Mesendoderm (in vitro differentiated cells): Measurements from ENCODE around the gene PRDM16.

Experiments
- DNase-seq: peaks from one replicate; pipeline ENCODE4 v3.0.0; 2013
- H2AK5ac ChIP-seq: 2 replicates; pipeline ENCODE4 v1.6.1; 2013; ENCODE audit warnings: low read length, inconsistent platforms
- H2BK120ac ChIP-seq: 2 replicates; pipeline ENCODE4 v1.6.1; 2013; ENCODE audit warnings: low read depth, mild to moderate bottlenecking, low read length, moderate library complexity, mixed read lengths
- H2BK15ac ChIP-seq: replicated peaks from 2 replicates; pipeline ENCODE4 v1.6.1; 2013; ENCODE audit warnings: low read depth, mild to moderate bottlenecking, moderate library complexity
- H2BK5ac ChIP-seq: 2 replicates; pipeline ENCODE4 v1.6.1; 2013; ENCODE audit warnings: low read length, inconsistent platforms
- H3K18ac ChIP-seq: 2 replicates; pipeline ENCODE4 v1.6.1; 2013; ENCODE audit warnings: mild to moderate bottlenecking, low read length, mixed read lengths
- H3K23ac ChIP-seq: one replicate; pipeline ENCODE4 v1.6.1; 2013; ENCODE audit warnings: low read length
- H3K27ac ChIP-seq: 2 replicates; pipeline ENCODE4 v1.5.1; 2013; ENCODE audit warnings: low read depth, mild to moderate bottlenecking, inconsistent platforms, low read length, moderate library complexity
- H3K27me3 ChIP-seq: 2 replicates; pipeline ENCODE4 v1.6.1; 2013; ENCODE audit warnings: low read length, control low read depth, mild to moderate bottlenecking, inconsistent platforms; ENCODE audit not compliant: insufficient read depth, poor library complexity
- H3K36me3 ChIP-seq: 2 replicates; pipeline ENCODE4 v1.6.1; 2013; ENCODE audit warnings: low read length, inconsistent platforms; ENCODE audit not compliant: control insufficient read depth, insufficient read depth
- H3K4ac ChIP-seq: one replicate; pipeline ENCODE4 v1.6.1; 2013; ENCODE audit warnings: low read depth, mild to moderate bottlenecking, low read length, moderate library complexity
- H3K4me1 ChIP-seq: 2 replicates; pipeline ENCODE4 v1.6.1; 2013; ENCODE audit warnings: low read depth, low read length, inconsistent platforms; ENCODE audit not compliant: control insufficient read depth
- H3K4me2 ChIP-seq: 2 replicates; pipeline ENCODE4 v1.6.1; 2013; ENCODE audit warnings: low read length
- H3K4me3 ChIP-seq: 2 replicates; pipeline ENCODE4 v1.5.1; 2013; ENCODE audit warnings: mild to moderate bottlenecking, low read length
- H3K56ac ChIP-seq: one replicate; pipeline ENCODE4 v1.6.1; 2013; ENCODE audit warnings: low read length
- H3K79me1 ChIP-seq: 2 replicates; pipeline ENCODE4 v1.6.1; 2013; ENCODE audit warnings: low read length, inconsistent platforms
- H3K79me2 ChIP-seq: 2 replicates; pipeline ENCODE4 v1.6.1; 2013; ENCODE audit warnings: mild to moderate bottlenecking, low read length; ENCODE audit not compliant: control insufficient read depth, insufficient read depth
- H3K9ac ChIP-seq: 2 replicates; pipeline ENCODE4 v1.6.1; 2013; ENCODE audit warnings: low read length, inconsistent platforms
- H4K5ac ChIP-seq: one replicate; pipeline ENCODE4 v1.6.1; 2013; ENCODE audit warnings: low read length
- H4K8ac ChIP-seq: one replicate; pipeline ENCODE4 v1.6.1; 2013; ENCODE audit warnings: low read depth, mild to moderate bottlenecking, control low read depth, low read length, moderate library complexity
- WGBS: extraction: QIAGEN DNeasy Blood & Tissue Kit; methylation state at CpG from one replicate; pipeline ENCODE4 v1.1.7; 2013; ENCODE audit warnings: low lambda C conversion rate, missing lambda C conversion rate; ENCODE audit not compliant: insufficient coverage; ENCODE audit errors: extremely low coverage; 5-methylcytosine and 5-hydroxymethylcytosine counted together

PRDM16 gene

DNA sequence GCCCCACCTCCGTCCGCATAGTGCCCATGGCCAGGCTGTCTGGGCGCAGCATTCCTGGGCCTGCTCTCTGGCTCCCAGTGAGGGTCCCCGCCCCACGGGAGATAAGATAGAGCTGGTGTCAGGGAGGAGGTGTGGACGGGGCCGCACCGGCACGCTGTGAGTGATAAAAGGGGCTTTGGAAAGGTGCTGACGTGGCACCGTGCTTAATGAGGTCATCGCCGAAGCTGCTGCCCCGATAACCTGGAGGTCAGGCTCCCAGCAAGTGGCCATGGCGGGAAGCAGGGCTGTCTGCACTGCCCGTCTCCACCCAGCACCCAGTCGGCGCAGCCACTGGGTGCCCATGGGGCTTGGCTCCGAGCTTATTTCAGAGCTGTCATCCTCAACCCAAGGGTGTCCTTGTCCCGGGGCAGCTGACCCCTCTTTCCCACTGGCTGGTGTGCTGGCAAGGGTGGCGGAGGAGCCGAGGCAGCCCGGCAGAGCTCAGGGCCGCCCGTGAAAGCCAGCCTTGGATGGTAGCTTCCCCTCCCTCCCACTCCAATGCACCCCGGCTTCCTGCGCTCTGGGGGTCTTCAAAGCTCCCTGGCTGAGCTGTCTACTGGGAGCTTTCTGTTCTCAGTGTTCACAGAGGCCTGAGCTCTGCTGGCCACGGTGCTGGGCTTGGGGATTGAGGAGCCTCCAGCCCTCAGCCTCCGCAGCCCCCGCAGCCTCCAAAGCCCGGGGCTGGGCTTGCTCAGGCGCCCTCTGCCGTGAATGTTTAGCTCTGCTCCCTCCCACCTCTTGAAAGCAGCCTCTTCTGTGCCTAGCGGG lies 280.4 kb downstream of the PRDM16 start:
- Histone ChIP-seq H4K8ac (no peak overlapping the region), H3K56ac (no peak overlapping the region), H3K4me3 (no peak overlapping the region), H2BK120ac (no peak overlapping the region), H2AK5ac (no peak overlapping the region), H3K9ac (no peak overlapping the region), H3K23ac (no peak overlapping the region), H3K4me2 (no peak overlapping the region), H4K5ac (no peak overlapping the region), H2BK15ac (no peak overlapping the region), H3K4me1 (peaks cover 5% of the 10 kb centered on the region), H3K27ac (no peak overlapping the region), H3K36me3 (no peaks in the 10 kb centered on the region), H3K79me2 (no peaks in the 10 kb centered on the region), H3K4ac (no peak overlapping the region), H3K79me1 (no peaks in the 10 kb centered on the region), H2BK5ac (no peak overlapping the region), H3K27me3 (no peaks in the 10 kb centered on the region), H3K18ac (no peak overlapping the region)
- peak; percentile 63 for DNase-seq
- WGBS = no CpG with 5 or more reads among the region's 34 CpGs

DNA sequence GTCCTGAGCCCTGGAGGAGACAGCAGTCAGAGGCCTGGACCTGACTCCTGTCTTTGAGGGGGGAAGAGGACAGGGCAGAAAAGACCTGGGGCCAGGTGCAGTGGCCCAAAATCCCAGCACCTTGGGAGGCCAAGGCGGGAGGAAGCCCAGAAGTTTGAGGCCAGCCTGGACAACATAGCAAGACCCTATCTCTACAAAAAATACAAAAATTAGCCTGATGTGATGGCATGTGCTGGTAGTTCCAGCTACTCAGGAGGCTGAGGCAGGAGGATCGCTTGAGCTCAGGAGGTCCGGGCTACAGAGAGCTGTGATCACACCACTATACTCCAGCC lies 280.9 kb downstream of the PRDM16 start:
- H3K79me1 ChIP-seq = no peaks in the 10 kb centered on the region
- H3K4me1 ChIP-seq = peaks cover 5% of the 10 kb centered on the region
- no CpG with 5 or more reads among the region's 3 CpGs for WGBS
- H2BK5ac ChIP-seq = no peak overlapping the region
- no peak overlapping the region for H3K18ac ChIP-seq
- H2BK15ac ChIP-seq = no peak overlapping the region
- no peak overlapping the region for H2AK5ac ChIP-seq
- no peak for DNase-seq
- H4K5ac ChIP-seq = no peak overlapping the region
- H3K27ac ChIP-seq = no peak overlapping the region
- H3K27me3 ChIP-seq = no peaks in the 10 kb centered on the region
- no peak overlapping the region for H4K8ac ChIP-seq
- no peak overlapping the region for H3K9ac ChIP-seq
- H3K4ac ChIP-seq = no peak overlapping the region
- H3K23ac ChIP-seq = no peak overlapping the region
- H3K56ac ChIP-seq = no peak overlapping the region
- H3K36me3 ChIP-seq = no peaks in the 10 kb centered on the region
- H2BK120ac ChIP-seq = no peak overlapping the region
- no peak overlapping the region for H3K4me3 ChIP-seq
- H3K79me2 ChIP-seq = no peaks in the 10 kb centered on the region
- no peak overlapping the region for H3K4me2 ChIP-seq

DNA sequence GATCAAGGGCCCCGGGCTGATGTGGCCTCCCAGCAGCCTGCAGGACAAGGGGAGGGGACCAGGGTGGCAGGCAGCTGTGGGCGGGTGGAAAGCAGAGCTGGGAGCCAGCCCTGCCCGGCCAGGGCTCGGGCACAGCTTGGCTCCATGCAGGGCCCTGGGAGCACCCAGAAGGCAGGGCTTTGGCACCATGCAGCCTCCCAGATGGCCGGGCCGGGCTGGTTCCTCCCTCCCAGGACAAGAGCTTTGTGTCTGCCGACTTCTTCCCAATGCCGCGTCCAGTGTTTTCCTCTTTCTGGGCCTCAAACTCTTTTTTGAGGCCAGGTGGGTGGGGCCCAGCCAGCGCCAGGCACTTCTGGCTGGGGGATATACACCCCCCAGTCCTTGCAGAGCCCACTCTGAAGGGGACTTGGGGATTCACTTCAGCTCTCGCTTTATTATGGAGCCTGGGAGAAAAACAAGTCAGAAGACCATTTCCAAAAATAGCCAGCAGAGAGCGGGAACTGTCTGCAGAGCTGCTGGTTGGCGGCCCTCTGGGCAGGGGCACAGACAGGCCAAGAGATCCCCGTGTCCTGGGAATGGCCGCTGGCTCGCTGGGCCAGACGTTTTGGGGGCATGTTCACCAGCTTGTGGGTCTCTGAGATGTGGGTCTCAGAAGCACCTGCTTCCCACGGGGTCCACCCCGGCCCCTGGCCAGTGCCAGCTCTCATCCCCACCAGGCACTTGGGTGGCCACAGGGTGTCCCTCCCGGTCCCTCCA lies 281.7 kb downstream of the PRDM16 start:
- no peaks in the 10 kb centered on the region for H3K79me1 ChIP-seq
- H3K18ac ChIP-seq = no peak overlapping the region
- H3K79me2 ChIP-seq = no peaks in the 10 kb centered on the region
- H3K27ac ChIP-seq = no peak overlapping the region
- H3K4me1 ChIP-seq = peaks cover 5% of the 10 kb centered on the region
- H4K8ac ChIP-seq = no peak overlapping the region
- WGBS = no CpG with 5 or more reads among the region's 20 CpGs
- no peak overlapping the region for H3K4me3 ChIP-seq
- no peak overlapping the region for H4K5ac ChIP-seq
- H2BK5ac ChIP-seq = no peak overlapping the region
- H2BK120ac ChIP-seq = no peak overlapping the region
- no peaks in the 10 kb centered on the region for H3K27me3 ChIP-seq
- DNase-seq = no peak
- H3K4me2 ChIP-seq = no peak overlapping the region
- no peak overlapping the region for H3K4ac ChIP-seq
- no peak overlapping the region for H2AK5ac ChIP-seq
- no peak overlapping the region for H2BK15ac ChIP-seq
- no peak overlapping the region for H3K23ac ChIP-seq
- H3K56ac ChIP-seq = no peak overlapping the region
- no peak overlapping the region for H3K9ac ChIP-seq
- H3K36me3 ChIP-seq = no peaks in the 10 kb centered on the region

DNA sequence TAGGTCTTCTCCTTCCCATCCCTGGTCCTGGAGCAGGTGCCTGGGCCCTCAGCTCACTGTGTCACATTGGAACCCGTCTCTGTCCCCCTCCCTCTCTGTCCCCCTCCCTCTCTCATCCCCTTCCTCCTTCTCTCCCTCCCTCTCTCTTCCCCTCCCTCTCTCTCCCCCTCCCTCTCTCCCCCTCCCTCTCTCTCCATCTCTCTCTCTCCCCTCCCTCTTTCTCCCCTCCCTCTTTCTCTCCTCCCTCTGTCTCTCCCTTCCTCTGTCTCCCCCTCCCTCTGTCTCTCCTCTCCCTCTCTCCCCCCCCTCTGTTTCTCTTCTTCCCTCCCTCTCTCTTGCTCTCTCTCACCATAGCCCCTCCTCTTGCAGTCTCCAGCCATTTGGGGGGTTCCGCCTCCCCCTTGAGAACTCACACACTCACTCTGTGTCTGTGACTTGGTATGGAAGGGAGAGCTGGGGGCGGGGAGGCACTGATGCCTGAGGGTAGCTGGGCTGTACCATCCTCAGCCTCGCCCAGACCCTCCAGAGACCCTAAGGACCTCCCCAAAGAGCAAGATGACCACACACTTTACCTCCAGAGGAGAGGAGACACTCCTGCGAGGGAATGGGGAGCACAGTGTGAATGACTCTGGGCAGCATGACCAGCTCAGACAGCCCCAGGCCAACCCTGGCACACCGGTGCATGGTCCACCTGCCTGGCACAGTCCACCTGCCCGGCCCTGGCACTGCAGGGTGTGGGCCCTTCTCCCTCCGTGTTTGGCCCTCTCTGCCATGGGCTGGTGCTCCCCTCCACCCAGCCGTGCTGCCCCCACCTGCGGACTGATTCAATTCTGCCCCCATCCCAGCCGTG lies 282.7 kb downstream of the PRDM16 start:
- no peak for DNase-seq
- no peak overlapping the region for H3K9ac ChIP-seq
- no peaks in the 10 kb centered on the region for H3K36me3 ChIP-seq
- H3K4me3 ChIP-seq = no peak overlapping the region
- H3K79me1 ChIP-seq = no peaks in the 10 kb centered on the region
- peak overlapping the region; percentile 5 for H3K27ac ChIP-seq
- no peak overlapping the region for H3K4me2 ChIP-seq
- WGBS = no CpG with 5 or more reads among the region's 11 CpGs
- H2BK5ac ChIP-seq = no peak overlapping the region
- H2BK15ac ChIP-seq = no peak overlapping the region
- H3K27me3 ChIP-seq = no peaks in the 10 kb centered on the region
- no peak overlapping the region for H2BK120ac ChIP-seq
- H3K79me2 ChIP-seq = no peaks in the 10 kb centered on the region
- H3K23ac ChIP-seq = no peak overlapping the region
- H3K4me1 ChIP-seq = peaks cover 5% of the 10 kb centered on the region
- no peak overlapping the region for H3K4ac ChIP-seq
- H3K18ac ChIP-seq = no peak overlapping the region
- H3K56ac ChIP-seq = no peak overlapping the region
- no peak overlapping the region for H4K5ac ChIP-seq
- no peak overlapping the region for H2AK5ac ChIP-seq
- no peak overlapping the region for H4K8ac ChIP-seq

DNA sequence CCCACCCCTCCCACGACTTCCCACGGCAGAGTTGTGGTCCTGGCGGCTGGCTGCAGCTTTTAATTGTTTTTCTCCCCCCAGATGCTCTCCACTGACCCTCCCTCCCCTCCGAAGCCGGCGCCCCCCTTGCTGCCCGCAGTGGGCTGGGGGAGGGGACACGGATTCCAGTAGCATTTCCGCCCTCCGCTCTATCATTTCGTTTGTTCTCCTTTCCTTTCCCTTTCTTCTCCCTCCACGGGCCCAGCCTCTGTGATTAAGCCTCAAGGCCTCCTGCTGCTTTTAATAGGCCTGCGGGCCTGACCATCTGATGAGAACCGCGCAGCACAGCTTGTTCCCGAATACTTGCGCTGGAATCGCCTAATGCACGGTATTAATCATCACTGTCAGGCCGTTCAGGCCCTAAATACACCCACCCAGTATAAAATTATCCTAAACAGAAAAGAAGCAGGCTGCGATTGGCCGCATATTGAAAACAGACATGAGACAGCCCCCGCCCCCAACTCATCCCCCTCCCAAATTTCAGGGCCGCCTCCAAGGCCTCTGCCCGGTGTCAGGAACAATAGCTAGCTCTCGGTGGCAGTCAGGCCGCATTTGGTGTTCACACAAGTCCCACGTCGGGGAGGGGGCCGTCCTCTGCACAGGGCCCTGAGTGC lies 283.4 kb downstream of the PRDM16 start:
- H3K4me3 ChIP-seq = no peak overlapping the region
- no peak overlapping the region for H2BK5ac ChIP-seq
- no peak overlapping the region for H3K18ac ChIP-seq
- H3K79me2 ChIP-seq = no peaks in the 10 kb centered on the region
- no peak overlapping the region for H3K4ac ChIP-seq
- H3K79me1 ChIP-seq = no peaks in the 10 kb centered on the region
- no peak overlapping the region for H2BK120ac ChIP-seq
- H3K4me1 ChIP-seq = peaks cover 5% of the 10 kb centered on the region
- H3K9ac ChIP-seq = peak overlapping the region; percentile 53
- H3K23ac ChIP-seq = no peak overlapping the region
- no CpG with 5 or more reads among the region's 30 CpGs for WGBS
- H3K36me3 ChIP-seq = no peaks in the 10 kb centered on the region
- peak overlapping the region; percentile 71 for H3K56ac ChIP-seq
- H3K27me3 ChIP-seq = no peaks in the 10 kb centered on the region
- no peak overlapping the region for H2BK15ac ChIP-seq
- peak overlapping the region; percentile 55 for H3K4me2 ChIP-seq
- peak; percentile 79 for DNase-seq
- H3K27ac ChIP-seq = peak overlapping the region; percentile 42
- H2AK5ac ChIP-seq = no peak overlapping the region
- no peak overlapping the region for H4K8ac ChIP-seq
- no peak overlapping the region for H4K5ac ChIP-seq
